Measurements from ENCODE around the gene IL22. TPM values are rescaled to one million over a fixed set of nuclear protein-coding genes. Genes with fewer than 3 reads are reported as not detected.
"Not testable (repeated sequence)": the region's sequence is repeated elsewhere in the genome, so short reads cannot be mapped to it uniquely, and the experiment has no call there.

Gene IL22
- total and polyA plus RNA-seq, 9 of the 15 experiments (the other 6 are each of a cell fraction or from before 2014, with no cell fraction given): not detected

- TF ChIP-seq NCOR1 (IDR thresholded peaks at IDR 0.05): peak; percentile 43; the same call in 1 of the 2 replicates
- not testable (repeated sequence) for TF ChIP-seq NR2C2 (CRISPR knock-in tag; IDR thresholded peaks at IDR 0.05)
- TF ChIP-seq NR2C2 (tag; IDR thresholded peaks at IDR 0.05): peak; percentile 46; the same call in 1 of the 2 replicates
- TF ChIP-seq TCF3 (CRISPR knock-in tag; IDR thresholded peaks at IDR 0.05): peak; percentile 40
- peak; percentile 33; the same call in 1 of the 2 replicates for TF ChIP-seq FOSL1 (tag; conservative IDR thresholded peaks at IDR 0.05)
These were observed 44.2 kb downstream of the IL22 start (continued) for GRCh38 chr12:68209048-68209728.

- in situ Hi-C loops (cut with MboI): no loop called here
- DNase-seq (ENCODE audit: extremely low read depth in 1 of 4, low spot score in 3 of 4): no peak
These were observed 46.1 kb downstream of the IL22 start for GRCh38 chr12:68207276-68207675.

More at GRCh38 chr12:68207276-68207675, 46.1 kb downstream of the IL22 start:
- intact Hi-C loops (cut with micrococcal nuclease): no loop called here
- FAIRE-seq: no peak
- Histone ChIP-seq H3K4me3 (no peak overlapping the region), H4K20me1 (replicated peaks; ENCODE audit: control insufficient read depth, insufficient read depth, low read length) (no peaks in the 10 kb centered on the region), H3K9me3 (replicated peaks; ENCODE audit: control insufficient read depth, insufficient read depth, low read depth, low read length) (no peaks in the 10 kb centered on the region), H3K4me2 (ENCODE audit: insufficient read depth, low read length) (no peak overlapping the region), H3K9me1 (ENCODE audit: control insufficient read depth, insufficient read depth, low read length) (no peaks in the 10 kb centered on the region), H3K79me2 (ENCODE audit: control insufficient read depth, insufficient read depth, low read length) (no peaks in the 10 kb centered on the region), H3K9ac (ENCODE audit: insufficient read depth in 1 of 2, low read depth in 2 of 2, low read length in 2 of 2) (no peak overlapping the region), H3K27me3 (ENCODE audit: control insufficient read depth in 2 of 2, insufficient read depth in 2 of 2, low read length in 2 of 2) (no peaks in the 10 kb centered on the region), H3K36me3 (ENCODE audit: control insufficient read depth, insufficient read depth, low read length) (no peaks in the 10 kb centered on the region), H3K4me1 (replicated peaks in 1 of 2; ENCODE audit: control insufficient read depth in 2 of 2, insufficient read depth in 2 of 2, low read length in 2 of 2) (no peaks in the 10 kb centered on the region; a peak in 2 of 5 replicates), H3K27ac (ENCODE audit: extremely low read depth, low read depth, low read length) (no peak overlapping the region), H2AFZ (ENCODE audit: low read depth, low read length) (no peak overlapping the region)
- ChIA-PET CTCF (ENCODE audit: low intra/inter-chr PET ratio) (no interaction called here), POLR2A (interaction anchor here (1.0 kb wide), 1 partner anchor 10 kb away, joined by 3 read pairs; no protein-coding TSS in a partner anchor)
- ATAC-seq: no peak
- BruUV-seq (replicated peaks): no TSS peak
- no peak for TF ChIP-seq PHB2 (IDR thresholded peaks at IDR 0.05; ENCODE audit: low read depth)
- no peak for TF ChIP-seq HNRNPH1 (optimal IDR thresholded peaks at IDR 0.05; ENCODE audit: low read depth, low read length)
- no peak for TF ChIP-seq SRSF9 (IDR thresholded peaks at IDR 0.05; ENCODE audit: borderline replicate concordance, low read depth, low read length)
